Left ventricle myocardium inferior (tissue), 1 donor: ENCODE results near the gene PLD4. TPM values are rescaled to one million over a fixed set of nuclear protein-coding genes. Genes with fewer than 3 reads are reported as not detected.
"Not testable (repeated sequence)": the region's sequence is repeated elsewhere in the genome, so short reads cannot be mapped to it uniquely, and the experiment has no call there.

Experiments
- DNase-seq: peaks from one replicate; pipeline ENCODE4 v3.0.0-alpha.2; 2020
- H3K27ac ChIP-seq: fragments of 200-600 bp; replicated peaks from 2 replicates; pipeline ENCODE4 v1.8.0; 2021
- H3K27me3 ChIP-seq: fragments of 200-600 bp; 2 replicates; pipeline ENCODE4 v1.8.0; 2021; ENCODE audit warnings: low read depth
- H3K36me3 ChIP-seq: fragments of 200-600 bp; 2 replicates; pipeline ENCODE4 v1.8.0; 2021
- H3K4me1 ChIP-seq: fragments of 200-600 bp; 2 replicates; pipeline ENCODE4 v1.8.0; 2021
- H3K4me3 ChIP-seq: fragments of 200-600 bp; 2 replicates; pipeline ENCODE4 v1.8.0; 2021; ENCODE audit warnings: mild to moderate bottlenecking, moderate library complexity
- H3K9me3 ChIP-seq: fragments of 200-600 bp; replicated peaks from 2 replicates; pipeline ENCODE4 v1.8.0; 2021
- CTCF ChIP-seq: fragments of 200-600 bp; IDR thresholded peaks from 2 replicates; pipeline ENCODE4 v1.8.0; 2021; ENCODE audit warnings: antibody characterized with exemption, mild to moderate bottlenecking, borderline replicate concordance
- intact Hi-C: fragments of 100-400 bp; cut with micrococcal nuclease; formaldehyde crosslinking; loops from one replicate; pipeline ENCODE4 v1.11.0; 2022
- total RNA-seq: library from RNA; stranded (reverse); fragmentation: NEBNext Ultra II Directional; extraction: Animal tissue kit (Norgen Biotek cat#: 25700); gene quantifications from one replicate; pipeline ENCODE4 v1.2.1, GENCODE V29; 2021
- donor health status: DM: no; HTN: yes; CAD: no; lungs with severe emphysema.

Gene PLD4
- total RNA-seq, 1 donor from 2014 or later, result 0.44 TPM

GRCh38 chr14:104913435-104913834 is 11.2 kb upstream of the PLD4 start:
- Histone ChIP-seq H3K27me3 (peaks cover 76% of the 10 kb centered on the region), H3K4me3 (no peak overlapping the region), H3K4me1 (no peaks in the 10 kb centered on the region), H3K27ac (no peak overlapping the region), H3K36me3 (no peaks in the 10 kb centered on the region), H3K9me3 (peaks cover 15% of the 10 kb centered on the region)
- intact Hi-C loops, result no loop called here
- TF ChIP-seq CTCF, result no peak
- no peak for DNase-seq

DNA sequence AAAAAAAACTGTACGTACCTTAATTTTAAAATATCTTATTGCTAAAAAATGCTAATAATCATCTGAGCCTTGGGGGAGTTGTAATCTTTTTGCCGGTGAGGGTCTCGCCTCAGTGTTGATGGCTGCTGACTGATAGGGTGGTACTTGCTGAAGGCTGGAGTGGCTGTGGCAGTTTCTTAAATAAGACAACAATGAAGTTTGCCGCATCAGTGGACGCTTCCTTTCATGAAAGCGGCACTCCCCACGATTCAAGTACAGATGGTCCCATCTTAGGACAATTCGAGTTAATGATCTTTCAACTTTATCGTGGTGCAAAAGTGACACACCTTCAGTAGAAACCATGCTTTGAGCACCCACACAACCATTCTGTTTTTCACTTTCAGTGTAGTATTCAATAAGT is 7.6 kb upstream of the PLD4 start:
- no peaks in the 10 kb centered on the region for H3K4me1 ChIP-seq
- no peaks in the 10 kb centered on the region for H3K36me3 ChIP-seq
- DNase-seq, result no peak
- H3K27me3 ChIP-seq, result peaks cover 62% of the 10 kb centered on the region
- intact Hi-C loops, result no loop called here
- no peak overlapping the region for H3K27ac ChIP-seq
- H3K4me3 ChIP-seq, result no peak overlapping the region
- no peak for TF ChIP-seq CTCF
- peaks cover 5% of the 10 kb centered on the region for H3K9me3 ChIP-seq

DNA sequence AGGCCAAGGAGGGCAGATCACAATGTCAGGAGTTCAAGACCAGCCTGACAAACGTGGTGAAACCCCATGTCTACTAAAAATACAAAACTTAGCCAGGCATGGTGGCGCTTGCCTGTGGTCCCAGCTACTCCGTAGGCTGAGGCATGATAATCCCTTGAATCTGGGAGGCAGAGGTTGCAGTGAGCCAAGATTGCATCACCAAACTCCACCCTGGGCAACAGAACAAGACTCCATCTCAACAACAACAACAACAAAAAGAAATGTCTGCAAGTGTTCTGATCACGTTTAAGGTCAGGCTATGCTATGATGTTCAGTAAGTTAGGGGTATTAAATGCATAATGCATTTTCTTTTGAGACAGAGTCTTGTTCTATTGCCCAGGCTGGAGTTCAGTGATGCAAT is 6.7 kb upstream of the PLD4 start:
- Histone ChIP-seq H3K4me1 (no peaks in the 10 kb centered on the region), H3K9me3 (no peaks in the 10 kb centered on the region), H3K27ac (no peak overlapping the region), H3K27me3 (peaks cover 63% of the 10 kb centered on the region), H3K36me3 (no peaks in the 10 kb centered on the region), H3K4me3 (no peak overlapping the region)
- DNase-seq, result no peak
- intact Hi-C loops, result no loop called here
- no peak for TF ChIP-seq CTCF

DNA sequence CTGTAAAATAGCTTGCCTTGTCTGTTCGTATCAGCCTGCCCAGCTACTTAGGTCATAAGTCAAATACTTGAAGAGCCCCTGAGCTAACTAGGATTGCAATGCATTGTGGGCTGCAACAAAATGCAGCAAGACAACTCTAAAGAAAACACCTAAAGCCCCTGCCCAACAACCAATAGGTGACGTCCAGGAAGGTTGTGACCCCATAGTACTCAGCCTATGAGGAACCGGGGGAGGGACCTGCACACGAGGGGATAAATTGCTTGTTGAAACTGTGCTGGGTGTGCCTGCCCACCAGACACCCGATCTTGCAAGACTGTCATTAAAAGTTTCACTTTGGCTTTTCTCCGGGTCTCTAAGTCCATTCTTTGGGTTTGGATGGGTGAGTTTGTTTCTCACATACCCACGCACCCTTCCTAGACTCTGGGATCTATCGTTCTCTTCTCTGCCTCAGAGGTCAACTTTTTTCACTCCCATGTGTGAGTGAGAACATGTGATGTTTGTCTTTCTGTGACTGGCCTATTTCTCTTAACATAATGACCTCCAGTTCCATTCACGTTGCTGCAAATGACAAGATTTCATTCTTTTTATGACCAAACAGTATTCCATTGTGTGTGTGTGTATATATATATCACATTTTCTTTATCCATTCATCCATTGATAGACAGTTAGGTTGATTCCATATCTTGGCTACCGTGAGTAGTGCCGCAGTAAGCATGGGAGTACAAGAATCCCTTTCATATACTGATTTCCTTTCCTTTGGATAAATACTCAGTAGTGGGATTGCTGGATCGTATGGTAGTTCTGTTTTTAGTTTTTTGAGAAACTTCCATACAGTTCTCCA is 5.3 kb upstream of the PLD4 start:
- H3K36me3 ChIP-seq, H3K4me1 ChIP-seq, H3K9me3 ChIP-seq, H3K27ac ChIP-seq, H3K4me3 ChIP-seq, intact Hi-C loops, DNase-seq: not testable (repeated sequence)
- H3K27me3 ChIP-seq, result peaks cover 69% of the 10 kb centered on the region

- Histone ChIP-seq H3K27ac (no peak overlapping the region), H3K36me3 (no peaks in the 10 kb centered on the region), H3K27me3 (peaks cover 72% of the 10 kb centered on the region), H3K4me1 (no peaks in the 10 kb centered on the region), H3K4me3 (no peak overlapping the region), H3K9me3 (peaks cover 9% of the 10 kb centered on the region)
- DNase-seq, result no peak
- intact Hi-C loops, result no loop called here
- TF ChIP-seq CTCF, result no peak
Observed at GRCh38 chr14:104919993-104920315, 4.7 kb upstream of the PLD4 start.

DNA sequence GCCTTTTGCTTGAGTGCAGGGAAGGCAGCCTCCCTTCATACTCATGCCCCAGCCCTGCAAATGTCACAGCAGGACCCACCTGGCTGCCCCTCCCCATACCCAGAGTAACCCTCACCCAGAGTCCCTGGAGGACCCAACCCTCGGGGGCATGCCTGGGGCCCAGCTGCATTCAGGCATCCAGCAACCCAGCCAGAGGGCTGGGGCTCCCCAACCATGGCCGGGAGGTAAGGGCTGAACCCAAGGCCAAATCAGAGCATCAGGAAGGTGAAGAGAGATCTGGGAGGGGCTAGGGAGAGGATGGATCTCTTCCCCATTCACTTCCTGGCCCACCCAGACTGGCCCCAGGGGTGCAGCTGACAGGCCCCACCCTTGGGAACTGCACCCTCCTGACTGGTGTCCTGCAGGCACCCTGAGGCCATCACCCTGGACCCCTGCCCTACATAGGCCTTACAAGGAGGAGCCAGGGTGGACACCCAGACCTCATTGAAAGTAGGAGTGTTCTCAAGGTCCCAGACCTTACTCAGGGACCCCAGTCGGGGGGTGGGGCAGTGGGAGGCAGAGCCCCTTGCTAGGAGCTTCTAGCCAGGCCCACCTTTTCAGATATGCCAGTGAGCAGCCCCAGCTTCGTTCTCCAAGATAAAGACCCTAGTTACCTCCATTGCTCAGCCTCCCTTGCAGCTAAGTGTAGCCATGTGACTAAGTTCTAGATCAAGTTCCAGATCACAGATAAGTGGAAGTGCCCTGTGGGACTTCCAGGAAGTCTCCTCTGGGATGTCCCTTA is 849 bp upstream of the PLD4 start:
- TF ChIP-seq CTCF, result no peak
- Histone ChIP-seq H3K9me3 (peaks cover 9% of the 10 kb centered on the region), H3K4me1 (no peaks in the 10 kb centered on the region), H3K4me3 (no peak overlapping the region), H3K27ac (no peak overlapping the region), H3K36me3 (no peaks in the 10 kb centered on the region), H3K27me3 (peaks cover 69% of the 10 kb centered on the region)
- intact Hi-C loops, result no loop called here
- no peak for DNase-seq
